Forelimb muscle (tissue), 1 donor: ENCODE results near the gene FRMD4A. TPM values are rescaled to one million over a fixed set of nuclear protein-coding genes. Genes with fewer than 3 reads are reported as not detected.

Source experiments
- DNase-seq: peaks from one replicate; pipeline ENCODE4 v3.0.0-alpha.2; 2013; ENCODE audit warnings: low read depth
- polyA plus RNA-seq: library from polyadenylated mRNA; unstranded; fragments of 120-200 nt; gene quantifications from one replicate; pipeline ENCODE4 v1.2.1, GENCODE V29; 2013; ENCODE audit not compliant: insufficient read length

Gene FRMD4A
- 36.3 TPM for polyA plus RNA-seq

GRCh38 chr10:14330388-14331061, at the start of gene FRMD4A:
FRMD4A (minus strand) TSS chr10:14330924.
- no peak for DNase-seq

- DNase-seq: no peak
Observed at GRCh38 chr10:14379556-14380280, 49.0 kb upstream of the FRMD4A start.

DNA sequence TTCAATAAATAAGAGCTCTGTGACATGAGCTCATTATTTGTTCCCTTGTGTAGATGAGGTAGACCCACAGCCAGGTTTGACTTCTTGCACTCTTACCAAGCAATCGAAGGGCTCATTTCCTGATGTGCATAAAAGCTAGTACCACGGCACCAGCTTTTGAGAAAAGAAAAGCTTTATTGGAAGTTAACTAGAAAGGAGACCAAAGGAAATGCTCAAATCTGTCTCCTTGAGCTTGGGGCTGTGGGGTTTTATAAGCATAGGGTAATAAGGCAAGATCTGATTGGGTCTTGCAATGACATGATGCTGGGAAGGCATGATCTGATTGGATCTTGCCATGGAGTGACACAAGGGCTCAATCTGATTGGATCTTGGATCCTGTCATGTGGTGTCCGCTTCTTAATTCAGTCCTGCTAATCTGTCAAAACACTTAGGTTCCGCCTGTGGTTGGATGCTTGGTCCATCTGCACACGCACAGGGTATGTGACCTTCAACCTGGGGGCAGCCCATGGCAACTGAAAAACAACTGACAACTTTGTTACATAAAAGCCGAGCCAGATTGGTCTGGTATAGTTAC, 47.8 kb upstream of the FRMD4A start:
- no peak for DNase-seq

DNA sequence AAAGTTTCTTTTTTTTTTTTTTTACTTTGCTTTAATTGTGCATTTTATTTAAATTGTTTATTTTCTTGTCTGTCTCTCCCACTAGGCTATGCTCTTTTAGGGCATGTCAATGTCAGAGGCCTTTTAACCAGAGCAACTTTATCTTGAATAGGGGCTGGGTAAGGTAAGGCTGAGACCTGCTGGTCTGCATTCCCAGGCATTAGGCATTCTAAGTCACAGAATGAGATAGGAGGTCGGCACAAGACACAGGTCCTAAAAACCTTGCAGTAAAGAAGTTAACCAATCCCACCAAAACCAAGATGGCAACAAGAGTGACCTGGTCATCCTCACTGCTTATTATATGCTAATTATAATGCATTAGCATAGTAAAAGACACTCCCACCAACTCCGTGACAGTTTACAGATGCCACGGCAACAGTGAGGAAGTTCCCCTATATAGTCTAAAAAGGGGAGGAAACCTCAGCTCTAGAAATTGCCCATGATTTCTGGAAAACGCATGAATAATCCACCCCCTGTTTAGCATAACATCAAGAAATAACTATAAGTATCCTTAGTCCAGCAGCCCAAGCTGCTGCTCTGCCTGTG, 47.0 kb upstream of the FRMD4A start:
- no peak for DNase-seq

DNA sequence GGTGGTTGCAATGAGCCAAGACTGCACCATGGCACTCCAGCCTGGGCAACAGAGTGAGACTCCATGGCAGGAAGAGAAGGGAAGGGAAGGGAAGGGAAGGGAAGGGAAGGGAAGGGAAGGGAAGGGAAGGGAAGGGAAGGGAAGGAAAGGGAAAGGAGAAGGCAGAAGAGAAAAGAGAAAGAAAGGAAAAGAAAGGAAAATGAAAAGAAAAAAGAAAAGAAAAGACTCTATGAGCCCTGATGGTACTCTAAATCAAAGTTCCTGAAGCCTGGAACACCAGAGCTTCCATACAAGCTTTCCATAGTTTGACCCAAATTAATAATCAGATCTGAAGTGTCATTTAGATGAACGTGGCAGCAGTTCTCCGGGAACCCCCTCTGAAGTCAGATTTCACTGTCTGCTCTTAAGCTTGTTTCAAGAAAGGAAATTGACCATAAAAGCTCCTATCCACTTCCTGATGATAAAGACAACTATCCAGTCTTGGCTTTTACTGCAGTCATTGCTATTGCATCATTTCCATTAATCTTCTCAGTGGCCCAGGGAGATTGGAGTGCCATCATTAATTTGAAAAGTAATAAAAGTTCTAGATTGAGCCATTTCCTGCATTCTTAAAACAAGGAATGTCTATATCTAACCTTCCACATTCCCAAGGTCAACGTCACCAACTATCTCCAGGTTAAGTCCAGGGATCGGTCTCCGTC, 44.2 kb upstream of the FRMD4A start:
- no peak for DNase-seq

- DNase-seq: no peak
Observed at GRCh38 chr10:14372606-14373005, 41.9 kb upstream of the FRMD4A start.

GRCh38 chr10:14371581-14371980, 40.9 kb upstream of the FRMD4A start:
- DNase-seq: peak; percentile 20

DNA sequence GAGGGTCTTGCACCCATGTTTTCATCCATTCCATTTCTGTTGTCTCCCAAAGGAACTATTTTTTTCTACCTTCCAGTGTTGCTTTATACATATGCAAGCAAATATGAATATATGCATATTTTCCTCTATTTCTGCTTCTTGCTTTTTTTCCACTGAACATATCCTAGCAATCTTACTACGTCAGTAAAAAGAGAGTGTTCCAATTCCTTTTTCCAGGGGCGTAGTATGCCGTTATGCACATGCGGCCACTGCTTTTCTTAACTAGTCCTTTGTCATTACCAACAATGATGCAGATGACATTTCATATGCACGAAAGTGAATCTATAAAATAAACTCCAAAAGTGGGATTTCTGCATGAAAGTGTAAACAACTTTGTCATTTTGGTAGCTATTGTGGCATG, 40.2 kb upstream of the FRMD4A start:
- no peak for DNase-seq

- peak; percentile 5 for DNase-seq
Observed at GRCh38 chr10:14369906-14370305, 39.2 kb upstream of the FRMD4A start.

DNA sequence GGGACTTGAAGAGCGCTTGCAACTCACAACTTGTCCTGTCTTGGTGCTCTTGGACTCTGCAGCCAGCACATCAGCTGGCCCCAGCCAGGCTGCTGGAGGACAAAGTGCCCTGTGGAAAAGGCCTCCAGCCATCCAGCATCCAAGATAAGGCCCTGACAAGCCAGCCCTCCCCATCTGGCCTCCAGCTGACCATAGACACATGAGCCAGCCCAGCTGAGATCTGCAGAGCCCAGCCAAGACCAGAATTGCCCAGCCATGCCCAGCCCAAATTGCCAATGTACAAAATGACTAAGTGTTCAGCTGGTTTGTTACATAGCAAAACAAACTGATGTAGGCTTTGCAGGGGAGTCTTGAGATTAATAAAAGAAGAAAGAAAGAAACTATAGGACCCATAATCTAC, 36.0 kb upstream of the FRMD4A start:
- no peak for DNase-seq

GRCh38 chr10:14365266-14365665, 34.5 kb upstream of the FRMD4A start:
- no peak for DNase-seq

DNA sequence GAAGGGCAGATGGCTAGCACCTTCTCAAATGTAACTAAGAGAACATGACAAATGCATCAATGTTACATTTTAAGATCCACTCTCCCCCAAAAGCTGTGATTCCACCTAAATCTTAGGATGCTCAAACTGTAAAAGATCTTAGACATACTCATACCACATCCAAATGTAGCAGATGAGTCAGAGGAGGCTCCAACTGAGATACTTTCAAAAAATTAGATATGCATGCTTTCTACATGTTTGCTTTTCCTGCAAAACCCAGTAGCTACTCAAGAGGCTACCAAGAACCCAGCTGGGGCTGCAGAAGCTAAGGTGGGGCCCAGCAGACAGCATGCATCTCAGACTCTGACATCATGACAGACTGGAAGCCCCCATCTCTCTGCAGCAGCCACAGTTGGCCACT, 31.4 kb upstream of the FRMD4A start:
- DNase-seq: no peak

DNA sequence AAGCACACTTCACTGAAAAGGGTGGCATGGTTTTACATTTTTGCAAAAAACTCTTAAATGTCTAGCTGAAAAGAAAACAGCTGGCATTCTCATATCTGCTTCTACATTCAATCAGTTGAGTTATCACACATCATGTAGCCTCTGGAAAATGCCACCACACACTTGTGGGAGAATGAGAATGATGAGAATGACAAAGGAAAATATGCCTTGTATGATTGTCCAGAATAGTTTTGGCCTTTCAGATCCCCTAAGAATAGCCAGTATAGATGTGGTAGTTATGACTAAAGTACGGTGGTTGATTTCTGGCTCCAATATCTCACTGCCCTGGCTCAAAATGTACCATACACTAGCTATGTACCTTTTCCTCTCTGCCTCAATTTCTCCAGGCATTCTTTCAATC, 30.2 kb upstream of the FRMD4A start:
- no peak for DNase-seq

DNA sequence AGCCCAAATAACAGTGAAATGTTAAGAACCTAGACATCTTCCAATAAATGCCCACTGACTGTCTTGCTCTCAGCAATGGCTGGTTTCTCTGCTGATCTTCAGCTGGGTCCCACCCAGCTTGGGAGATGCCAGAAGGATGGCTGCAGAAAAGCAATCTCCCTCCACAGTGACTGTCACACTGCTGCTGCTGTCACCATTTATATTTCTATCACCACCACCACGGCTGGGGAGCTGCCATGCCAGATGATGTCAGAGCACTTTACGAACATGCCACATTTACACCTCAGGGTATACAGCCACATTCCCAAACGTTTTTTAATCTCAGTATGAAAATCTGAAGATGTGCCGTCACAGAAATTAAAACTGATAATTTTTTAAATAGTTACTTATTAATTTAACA, 29.8 kb upstream of the FRMD4A start:
- DNase-seq: no peak

DNA sequence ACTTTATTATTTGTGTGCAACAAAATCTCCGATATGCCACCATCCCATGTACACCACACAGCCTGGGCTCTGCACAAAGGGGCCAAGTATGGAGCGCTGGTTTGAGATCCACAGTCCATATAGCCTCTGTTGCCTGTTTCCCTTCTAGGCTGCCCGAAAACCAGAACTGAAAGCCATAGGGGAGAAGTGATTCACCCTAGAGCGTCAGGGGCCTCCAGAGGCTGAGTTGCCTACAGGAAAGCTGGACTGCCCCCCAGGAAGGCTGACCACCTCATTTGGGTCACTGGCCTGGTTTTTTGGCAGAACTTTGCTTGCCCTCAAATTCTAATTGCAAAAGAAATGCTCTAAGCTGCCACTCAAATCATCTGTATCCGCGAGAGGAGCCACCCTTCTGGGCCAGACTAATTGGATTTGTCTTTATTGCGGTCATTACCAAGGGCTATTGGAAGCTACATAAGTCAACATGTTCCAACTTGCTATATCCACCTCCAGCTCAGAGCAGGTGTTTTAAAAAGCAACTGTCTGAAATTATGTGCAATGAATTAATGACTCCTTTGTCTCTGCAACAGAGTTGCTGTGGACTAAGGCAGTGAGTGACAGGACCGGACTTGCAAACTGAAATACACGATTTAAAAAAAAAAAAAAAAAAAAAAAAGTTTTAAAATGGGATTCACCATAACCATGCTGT, 28.3 kb upstream of the FRMD4A start:
- DNase-seq: no peak

DNA sequence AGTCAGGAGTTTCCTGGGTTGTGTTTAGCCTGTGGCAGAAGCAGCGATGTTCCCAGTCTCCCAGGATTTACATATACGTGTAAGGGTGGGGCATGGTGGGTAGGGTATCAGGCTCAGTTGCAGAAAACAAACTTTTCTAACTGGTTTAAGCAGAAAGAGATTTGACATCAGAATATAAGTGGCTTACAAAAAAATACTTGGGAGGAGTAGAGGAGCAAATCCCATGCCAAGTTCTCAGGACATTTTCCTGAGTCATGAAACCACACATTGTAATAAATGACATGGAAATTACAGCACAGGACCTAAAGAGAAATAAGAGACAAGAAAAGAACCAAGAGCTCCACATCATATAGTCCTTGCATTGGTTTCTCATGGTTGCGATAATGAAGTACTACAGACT, 26.2 kb upstream of the FRMD4A start:
- no peak for DNase-seq

GRCh38 chr10:14355750-14356149, 25.0 kb upstream of the FRMD4A start:
- DNase-seq: no peak

DNA sequence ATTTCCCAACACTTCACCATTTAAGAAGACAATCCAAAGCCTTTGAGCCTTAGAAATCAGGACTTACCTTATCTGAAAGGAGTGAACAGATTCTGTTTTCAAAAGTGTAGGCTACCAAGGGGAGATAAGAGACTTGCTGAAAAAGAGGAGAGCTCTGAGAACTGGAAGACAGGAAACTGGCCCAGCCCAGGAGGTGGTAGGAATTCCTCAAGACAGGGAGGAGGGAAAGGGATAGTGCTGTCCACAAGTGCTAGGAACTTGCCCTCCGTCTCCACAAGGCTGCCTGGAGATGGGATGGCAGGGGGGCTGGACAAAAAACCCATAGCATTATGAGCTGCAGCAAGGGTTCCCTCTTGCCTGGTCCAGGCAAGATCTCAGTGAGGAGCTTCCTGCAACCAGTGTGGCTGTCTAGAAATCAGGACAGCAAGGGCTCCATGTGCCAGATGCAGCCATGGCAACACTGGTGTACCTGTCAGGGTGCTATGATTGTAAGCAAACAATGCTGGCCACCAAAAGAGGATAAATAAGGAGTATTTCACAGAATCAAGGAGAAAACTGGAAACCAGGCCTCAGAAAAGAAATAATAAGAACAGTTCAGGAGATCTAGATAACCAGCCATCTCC, 22.7 kb upstream of the FRMD4A start:
- DNase-seq: no peak

GRCh38 chr10:14350006-14350405, 19.3 kb upstream of the FRMD4A start:
- DNase-seq: no peak

GRCh38 chr10:14349081-14349480, 18.4 kb upstream of the FRMD4A start:
- DNase-seq: no peak

DNA sequence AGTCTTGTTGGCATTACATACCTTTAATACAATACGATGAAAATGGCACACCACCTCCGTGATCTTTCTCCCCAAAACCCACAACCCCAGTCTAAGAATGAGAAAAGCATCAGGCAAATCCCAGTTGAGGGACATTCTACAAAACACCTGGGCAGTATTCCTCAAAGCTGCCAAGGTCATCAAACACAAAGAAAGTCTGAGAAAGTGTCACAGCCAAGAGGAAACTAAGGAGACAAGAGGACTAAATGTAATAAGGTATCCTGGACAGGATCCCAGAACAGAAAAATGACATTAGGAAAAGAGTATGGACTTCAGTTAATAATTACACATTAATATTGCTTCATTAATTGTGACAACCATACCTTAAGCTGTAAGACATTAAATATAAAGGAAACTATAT, 14.5 kb upstream of the FRMD4A start:
- DNase-seq: no peak
